K562 (cell line): ENCODE measurements around the gene WFIKKN1.

ENCODE experiments used
- BRCA1 ChIP-seq, 2 experiments: fragments of 450-650 bp in 1 of 2; sonication (generic) in 1 of 2; formaldehyde crosslinking in 1 of 2; IDR thresholded peaks; 2 replicates each; pipeline versions ENCODE4 v1.5.0 to v1.6.1; 2017 to 2020; ENCODE audit warnings: mild to moderate bottlenecking in 1 of 2, missing genetic modification reagents in 1 of 2
- CHD2 ChIP-seq: IDR thresholded peaks from 2 replicates; pipeline ENCODE4 v1.6.1; 2011; ENCODE audit warnings: low read depth, low read length
- CREB1 ChIP-seq, 2 experiments: sonication (generic) in 1 of 2; formaldehyde crosslinking in 1 of 2; IDR thresholded peaks; 2 replicates each; pipeline versions ENCODE4 v1.6.1 to v1.8.0; 2012 to 2022; ENCODE audit warnings: inconsistent platforms in 1 of 2, mild to moderate bottlenecking in 1 of 2, missing genetic modification reagents in 1 of 2, moderate library complexity in 1 of 2
- CREM ChIP-seq: IDR thresholded peaks from 2 replicates; pipeline ENCODE4 v1.6.1; 2014; ENCODE audit warnings: antibody characterized with exemption, low read depth
- CTCF ChIP-seq, 3 experiments: IDR thresholded peaks in 2 of 3; conservative IDR thresholded peaks in 1 of 3; 2 replicates each; pipeline ENCODE4 v1.5.1; 2011 to 2012; ENCODE audit warnings: low read length in 3 of 3, mild to moderate bottlenecking in 3 of 3, control low read depth in 2 of 3, improper control_type of control experiment in 1 of 3, inconsistent platforms in 1 of 3, low read depth in 1 of 3, mixed read lengths in 1 of 3, moderate library complexity in 1 of 3; ENCODE audit not compliant: insufficient read depth in 2 of 3
- CXXC5 ChIP-seq: fragments of 250-450 bp; sonication (Bioruptor Pico); IDR thresholded peaks from 2 replicates; pipeline ENCODE4 v1.8.0; 2022; ENCODE audit warnings: inconsistent platforms, mild to moderate bottlenecking, moderate library complexity
- EGR1 ChIP-seq: fragments of 450-650 bp; conservative IDR thresholded peaks from 2 replicates; pipeline ENCODE4 v1.6.1; 2017; ENCODE audit warnings: mild to moderate bottlenecking
- ETS1 ChIP-seq: conservative IDR thresholded peaks from 2 replicates; pipeline ENCODE4 v1.6.1; 2011; ENCODE audit warnings: low read depth, mild to moderate bottlenecking, low read length; ENCODE audit not compliant: control insufficient read depth
- IFI16 ChIP-seq: fragments of 250-450 bp; sonication (Bioruptor Pico); IDR thresholded peaks from 2 replicates; pipeline ENCODE4 v2.1.2; 2022; ENCODE audit warnings: mild to moderate bottlenecking, inconsistent platforms
- KAT2B ChIP-seq: IDR thresholded peaks from one replicate; pipeline ENCODE4 v1.6.1; 2012; ENCODE audit warnings: low read depth, mild to moderate bottlenecking, control low read depth, inconsistent platforms, low read length, moderate library complexity
- KLF6 ChIP-seq: fragments of 250-450 bp; sonication (Bioruptor Pico); IDR thresholded peaks from 2 replicates; pipeline ENCODE4 v1.4.0; 2020; ENCODE audit warnings: mild to moderate bottlenecking, moderate library complexity, borderline replicate concordance
- SMARCA4 ChIP-seq: fragments of 450-650 bp; IDR thresholded peaks from 2 replicates; pipeline ENCODE4 v1.6.1; 2016
- TCF7L2 ChIP-seq: fragments of 150-350 bp; IDR thresholded peaks from 2 replicates; pipeline ENCODE4 v1.6.1; 2016; ENCODE audit warnings: low read depth, mild to moderate bottlenecking, low read length, moderate library complexity
- ZNF57 ChIP-seq: fragments of 450-650 bp; formaldehyde crosslinking; IDR thresholded peaks from 2 replicates; pipeline ENCODE4 v1.4.0; 2020; ENCODE audit warnings: mild to moderate bottlenecking, moderate library complexity

GRCh38 chr16:672851-673250 lies 42.1 kb downstream of the WFIKKN1 start:
- TF ChIP-seq EGR1 (no peak), CXXC5 (CRISPR knock-in tag) (no peak), BRCA1 (IDR thresholded peaks at IDR 0.05) (no peak), BRCA1 (CRISPR knock-in tag; IDR thresholded peaks at IDR 0.05) (no peak), CTCF (IDR thresholded peaks at IDR 0.05 in 2 of 3, conservative IDR thresholded peaks at IDR 0.05 in 1 of 3; ENCODE audit: insufficient read depth in 2 of 3, low read depth in 1 of 3, low read length in 3 of 3) (no peak), TCF7L2 (no peak), CREB1 (IDR thresholded peaks at IDR 0.05) (no peak), CREB1 (CRISPR knock-in tag; IDR thresholded peaks at IDR 0.05) (no peak), KAT2B (no peak), CREM (no peak), IFI16 (CRISPR knock-in tag) (no peak), SMARCA4 (no peak), CHD2 (no peak), KLF6 (CRISPR knock-in tag) (no peak), ZNF57 (no peak), ETS1 (no peak)
